BJ (cell line): ENCODE results near the gene MXRA5. TPM values are rescaled to one million over a fixed set of nuclear protein-coding genes. Genes with fewer than 3 reads are reported as not detected.
"Not testable (repeated sequence)": the region's sequence is repeated elsewhere in the genome, so short reads cannot be mapped to it uniquely, and the experiment has no call there.

Experiments used
- CTCF ChIA-PET: fragments of 350-600 bp; formaldehyde crosslinking; extraction: SDS; loops from one replicate; lab custom pipeline; 2021; ENCODE audit warnings: antibody characterized with exemption, inconsistent platforms; lab: Yijun Ruan, JAX
- POLR2A ChIA-PET: fragments of 300-600 bp; sonication (Branson Sonifier 250); formaldehyde crosslinking; extraction: SDS; loops from one replicate; lab custom pipeline; 2021; ENCODE audit warnings: antibody characterized with exemption; lab: Charles Lee
- DNase-seq: peaks from one replicate; pipeline ENCODE4 v3.0.0-alpha.2; 2011; ENCODE audit warnings: low read depth
- H3K27me3 ChIP-seq: 2 replicates; pipeline ENCODE4 v1.6.0; 2011; ENCODE audit warnings: low read length; ENCODE audit not compliant: control insufficient read depth, insufficient read depth
- H3K36me3 ChIP-seq: 2 replicates; pipeline ENCODE4 v1.5.1; 2011; ENCODE audit warnings: low read length; ENCODE audit not compliant: control insufficient read depth, insufficient read depth
- H3K4me3 ChIP-seq: 2 replicates; pipeline ENCODE4 v1.5.1; 2011; ENCODE audit warnings: low read depth, mild to moderate bottlenecking, control low read depth, low read length
- CTCF ChIP-seq: IDR thresholded peaks from 2 replicates; pipeline ENCODE4 v1.5.1; 2011; ENCODE audit warnings: low read depth, mild to moderate bottlenecking, control low read depth, inconsistent platforms, low read length, moderate library complexity; ENCODE audit not compliant: insufficient read depth
- polyA plus RNA-seq: library from polyadenylated mRNA; depleted of rRNA; stranded (reverse); fragments of >200 nt; gene quantifications from 2 replicates; pipeline ENCODE4 v1.2.3, GENCODE V29; 2011

MXRA5 gene
- polyA plus RNA-seq, 1 experiment = 35.1 TPM

- CTCF ChIA-PET = no interaction called here
- Histone ChIP-seq H3K27me3 (no peaks in the 10 kb centered on the region), H3K36me3 (no peaks in the 10 kb centered on the region), H3K4me3 (no peak overlapping the region)
- POLR2A ChIA-PET = no interaction called here
- no peak for DNase-seq
- no peak for TF ChIP-seq CTCF
Observed at GRCh38 chrX:3295731-3296130, 50.7 kb downstream of the MXRA5 start.

- no peak for TF ChIP-seq CTCF
- ChIA-PET POLR2A (no interaction called here), CTCF (no interaction called here)
- Histone ChIP-seq H3K27me3 (no peaks in the 10 kb centered on the region), H3K36me3 (no peaks in the 10 kb centered on the region), H3K4me3 (no peak overlapping the region)
- DNase-seq = no peak
Observed at GRCh38 chrX:3293251-3293650, 53.2 kb downstream of the MXRA5 start.

- TF ChIP-seq CTCF = no peak
- Histone ChIP-seq H3K36me3 (no peaks in the 10 kb centered on the region), H3K4me3 (no peak overlapping the region), H3K27me3 (no peaks in the 10 kb centered on the region)
- no peak for DNase-seq
- ChIA-PET CTCF (no interaction called here), POLR2A (no interaction called here)
Observed at GRCh38 chrX:3290561-3290960, 55.9 kb downstream of the MXRA5 start.

- no peak for TF ChIP-seq CTCF
- H3K27me3 ChIP-seq = no peaks in the 10 kb centered on the region
- peak; percentile 64 for DNase-seq
- CTCF ChIA-PET = no interaction called here
- no peaks in the 10 kb centered on the region for H3K36me3 ChIP-seq
- POLR2A ChIA-PET = interaction anchor here (0.6 kb wide), 1 partner anchor 315 kb away, joined by 3 read pairs; no protein-coding TSS in a partner anchor
- no peak overlapping the region for H3K4me3 ChIP-seq
Observed at GRCh38 chrX:3286196-3286945, 60.1 kb downstream of the MXRA5 start.

- no peak for TF ChIP-seq CTCF
- ChIA-PET CTCF (no interaction called here), POLR2A (no interaction called here)
- no peaks in the 10 kb centered on the region for H3K27me3 ChIP-seq
- no peak overlapping the region for H3K4me3 ChIP-seq
- no peaks in the 10 kb centered on the region for H3K36me3 ChIP-seq
- no peak for DNase-seq
Observed at GRCh38 chrX:3280706-3281105, 65.7 kb downstream of the MXRA5 start.

GRCh38 chrX:3273668-3274067, 72.8 kb downstream of the MXRA5 start:
- CTCF ChIA-PET, H3K4me3 ChIP-seq, POLR2A ChIA-PET: not testable (repeated sequence)

More at GRCh38 chrX:3273668-3274067, 72.8 kb downstream of the MXRA5 start:
- not testable (repeated sequence) for H3K36me3 ChIP-seq, DNase-seq, H3K27me3 ChIP-seq
